HG03439 (cell line): ENCODE measurements around the gene MAT2A.
"Not testable (repeated sequence)": the region's sequence is repeated elsewhere in the genome, so short reads cannot be mapped to it uniquely, and the experiment has no call there.

ENCODE experiments used
- ATAC-seq: cut with Tn5 transposase; IDR thresholded peaks from one replicate; pipeline ENCODE4 v1.9.1; 2021; ENCODE audit warnings: mild to moderate bottlenecking, moderate library complexity; ENCODE audit not compliant: unreplicated experiment

Gene MAT2A

GRCh38 chr2:85523903-85524335 lies 15.0 kb upstream of the MAT2A start:
- no peak for ATAC-seq

GRCh38 chr2:85524336-85524908 lies 14.5 kb upstream of the MAT2A start:
- no peak for ATAC-seq

GRCh38 chr2:85525029-85525428 lies 13.9 kb upstream of the MAT2A start:
- no peak for ATAC-seq

- ATAC-seq = no peak
These were observed 13.4 kb upstream of the MAT2A start for GRCh38 chr2:85525567-85525966.

GRCh38 chr2:85527787-85528186 lies 11.2 kb upstream of the MAT2A start:
- no peak for ATAC-seq

GRCh38 chr2:85528355-85528754 lies 10.6 kb upstream of the MAT2A start:
- no peak for ATAC-seq

GRCh38 chr2:85529809-85530208 lies 9.2 kb upstream of the MAT2A start:
- ATAC-seq = no peak

GRCh38 chr2:85531589-85531988 lies 7.4 kb upstream of the MAT2A start:
- ATAC-seq = no peak

- no peak for ATAC-seq
These were observed 4.9 kb upstream of the MAT2A start for GRCh38 chr2:85534099-85534498.

GRCh38 chr2:85534881-85535280 lies 4.1 kb upstream of the MAT2A start:
- ATAC-seq = no peak

GRCh38 chr2:85536479-85536878 lies 2.5 kb upstream of the MAT2A start:
- ATAC-seq = no peak

- peak; percentile 1 for ATAC-seq
These were observed 1.1 kb upstream of the MAT2A start for GRCh38 chr2:85537600-85538506.

- ATAC-seq = peak; percentile 28
These were observed 579 bp downstream of the MAT2A start for GRCh38 chr2:85539361-85540132.

- ATAC-seq = no peak
These were observed 1.2 kb downstream of the MAT2A start for GRCh38 chr2:85540133-85540648.

GRCh38 chr2:85541262-85541661 lies 2.3 kb downstream of the MAT2A start:
- ATAC-seq = no peak

- no peak for ATAC-seq
These were observed 2.9 kb downstream of the MAT2A start for GRCh38 chr2:85541753-85542457.

GRCh38 chr2:85542777-85543176 lies 3.8 kb downstream of the MAT2A start:
- no peak for ATAC-seq

- not testable (repeated sequence) for ATAC-seq
These were observed 5.3 kb downstream of the MAT2A start for GRCh38 chr2:85544254-85544691.

- ATAC-seq = not testable (repeated sequence)
These were observed 6.2 kb downstream of the MAT2A start for GRCh38 chr2:85544915-85545779.

- ATAC-seq = no peak
These were observed 6.8 kb downstream of the MAT2A start for GRCh38 chr2:85545780-85546240.
